Measurements from ENCODE around the gene SHC1.
"Not testable (repeated sequence)": the region's sequence is repeated elsewhere in the genome, so short reads cannot be mapped to it uniquely, and the experiment has no call there.

SHC1 gene

GRCh38 chr1:154995301-154995983 is 24.9 kb upstream of the SHC1 start:
- DNase-seq (ENCODE audit: low read depth in 2 of 2), result not testable (repeated sequence)

GRCh38 chr1:154994591-154994990 is 24.0 kb upstream of the SHC1 start:
- no peak for DNase-seq (ENCODE audit: low read depth in 2 of 2)

GRCh38 chr1:154994269-154994587 is 23.7 kb upstream of the SHC1 start:
- no peak for DNase-seq (ENCODE audit: low read depth in 2 of 2)

GRCh38 chr1:154993572-154994268 is 23.2 kb upstream of the SHC1 start, which contains the start of gene LENEP:
Gene LENEP (plus strand): TSS chr1:154993586. CDS start chr1:154993608, 22 bp downstream.
- DNase-seq (ENCODE audit: low read depth in 2 of 2), result no peak

GRCh38 chr1:154992721-154993571 is 22.4 kb upstream of the SHC1 start:
- DNase-seq (ENCODE audit: low read depth in 2 of 2), result no peak

- DNase-seq (ENCODE audit: low read depth in 2 of 2), result no peak
Observed at GRCh38 chr1:154990276-154990675, 19.7 kb upstream of the SHC1 start.

GRCh38 chr1:154989195-154989860 is 18.8 kb upstream of the SHC1 start:
- no peak for DNase-seq (ENCODE audit: low read depth in 2 of 2)

GRCh38 chr1:154988058-154988954 is 17.8 kb upstream of the SHC1 start:
- no peak for DNase-seq (ENCODE audit: low read depth in 2 of 2)

- no peak for DNase-seq (ENCODE audit: low read depth in 2 of 2)
Observed at GRCh38 chr1:154987326-154987725, 16.8 kb upstream of the SHC1 start.

- not testable (repeated sequence) for DNase-seq (ENCODE audit: low read depth in 2 of 2)
Observed at GRCh38 chr1:154986736-154987135, 16.2 kb upstream of the SHC1 start.

- no peak for DNase-seq (ENCODE audit: low read depth in 2 of 2)
Observed at GRCh38 chr1:154983776-154984466, 13.4 kb upstream of the SHC1 start.

- DNase-seq (ENCODE audit: low read depth in 2 of 2), result peak; percentile 90 to 91
Observed at GRCh38 chr1:154982897-154983648, 12.5 kb upstream of the SHC1 start, which contains the start of gene FLAD1. Gene FLAD1 (plus strand): TSS chr1:154983344. CDS start chr1:154983695, 351 bp downstream.

- DNase-seq (ENCODE audit: low read depth in 2 of 2), result no peak
Observed at GRCh38 chr1:154982341-154982740, 11.8 kb upstream of the SHC1 start.

GRCh38 chr1:154978360-154978759 is 7.8 kb upstream of the SHC1 start:
- no peak for DNase-seq (ENCODE audit: low read depth in 2 of 2)

GRCh38 chr1:154977762-154978161 is 7.2 kb upstream of the SHC1 start:
- not testable (repeated sequence) for DNase-seq (ENCODE audit: low read depth in 2 of 2)

- peak; percentile 29 to 44 for DNase-seq (ENCODE audit: low read depth in 2 of 2)
Observed at GRCh38 chr1:154975409-154976059, 5.0 kb upstream of the SHC1 start.

GRCh38 chr1:154974808-154975408 is 4.4 kb upstream of the SHC1 start:
- DNase-seq (ENCODE audit: low read depth in 2 of 2), result peak; percentile 88 to 90

- peak; percentile 85 to 93 for DNase-seq (ENCODE audit: low read depth in 2 of 2)
Observed at GRCh38 chr1:154974102-154974807, 3.7 kb upstream of the SHC1 start, which contains the start of gene CKS1B. Gene CKS1B (plus strand): TSS chr1:154974681. CDS start chr1:154974746, 65 bp downstream.

Measured in stimulated activated CD4-positive, alpha-beta T cell treated with anti-CD3 and anti-CD28 coated beads, Interleukin-1b, Interleukin-23, amount 100 ng/mL, for 4 hours (primary cell).